Measurements from ENCODE around the gene MXD4. TPM values are rescaled to one million over a fixed set of nuclear protein-coding genes. Genes with fewer than 3 reads are reported as not detected.
A peak's percentile ranks its signal among the peaks of the same experiment; 100 is the strongest.

MXD4 gene
- total and polyA plus RNA-seq, 9 of the 15 experiments (the other 6 are each of a cell fraction or from before 2014, with no cell fraction given) = 0.06 to 13.5 (median 5.9) TPM

- TF ChIP-seq DMBX1 (CRISPR knock-in tag; IDR thresholded peaks at IDR 0.05; ENCODE audit: borderline replicate concordance) = no peak
- TF ChIP-seq POU5F1 (IDR thresholded peaks at IDR 0.05; ENCODE audit: borderline replicate concordance, low read depth, low read length, partially characterized antibody) = no peak
- no peak for TF ChIP-seq ZNF174 (CRISPR knock-in tag; IDR thresholded peaks at IDR 0.05)
- TF ChIP-seq, protein P1, sequence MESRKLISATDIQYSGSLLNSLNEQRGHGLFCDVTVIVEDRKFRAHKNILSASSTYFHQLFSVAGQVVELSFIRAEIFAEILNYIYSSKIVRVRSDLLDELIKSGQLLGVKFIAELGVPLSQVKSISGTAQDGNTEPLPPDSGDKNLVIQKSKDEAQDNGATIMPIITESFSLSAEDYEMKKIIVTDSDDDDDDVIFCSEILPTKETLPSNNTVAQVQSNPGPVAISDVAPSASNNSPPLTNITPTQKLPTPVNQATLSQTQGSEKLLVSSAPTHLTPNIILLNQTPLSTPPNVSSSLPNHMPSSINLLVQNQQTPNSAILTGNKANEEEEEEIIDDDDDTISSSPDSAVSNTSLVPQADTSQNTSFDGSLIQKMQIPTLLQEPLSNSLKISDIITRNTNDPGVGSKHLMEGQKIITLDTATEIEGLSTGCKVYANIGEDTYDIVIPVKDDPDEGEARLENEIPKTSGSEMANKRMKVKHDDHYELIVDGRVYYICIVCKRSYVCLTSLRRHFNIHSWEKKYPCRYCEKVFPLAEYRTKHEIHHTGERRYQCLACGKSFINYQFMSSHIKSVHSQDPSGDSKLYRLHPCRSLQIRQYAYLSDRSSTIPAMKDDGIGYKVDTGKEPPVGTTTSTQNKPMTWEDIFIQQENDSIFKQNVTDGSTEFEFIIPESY (CRISPR knock-in tag; IDR thresholded peaks at IDR 0.05) = no peak; the same call in 1 of the 2 replicates
- no peak; the same call in 1 of the 2 replicates for TF ChIP-seq JUN (IDR thresholded peaks at IDR 0.05; ENCODE audit: borderline replicate concordance, low read depth, low read length)
- TF ChIP-seq JUN (CRISPR knock-in tag; IDR thresholded peaks at IDR 0.05; ENCODE audit: borderline replicate concordance) = peak; percentile 86
- TF ChIP-seq TFAP4 (CRISPR knock-in tag; IDR thresholded peaks at IDR 0.05; ENCODE audit: borderline replicate concordance) = 0 out of 2 replicates have a peak, but pooled peaks have one; percentile 34
- TF ChIP-seq ZNF444 (CRISPR knock-in tag; IDR thresholded peaks at IDR 0.05) = no peak
- TF ChIP-seq RFX5 (IDR thresholded peaks at IDR 0.05; ENCODE audit: low read depth, low read length) = peak; percentile 94
- no peak for TF ChIP-seq GATAD2B (IDR thresholded peaks at IDR 0.05; ENCODE audit: borderline replicate concordance)
- no peak for TF ChIP-seq PURB (CRISPR knock-in tag; IDR thresholded peaks at IDR 0.05; ENCODE audit: low read depth)
- no peak for TF ChIP-seq ZNF347 (CRISPR knock-in tag; IDR thresholded peaks at IDR 0.05; ENCODE audit: low read depth)
- TF ChIP-seq ZNF407 (IDR thresholded peaks at IDR 0.05; ENCODE audit: low read depth) = no peak
- TF ChIP-seq PYGO2 (tag; IDR thresholded peaks at IDR 0.05) = no peak
Measured at GRCh38 chr4:2262145-2262943, 435 bp upstream of the MXD4 start (continued).

Data from K562 (cell line).